Measurements from ENCODE around the gene OR3A1. TPM values are rescaled to one million over a fixed set of nuclear protein-coding genes. Genes with fewer than 3 reads are reported as not detected.
"Not testable (repeated sequence)": the region's sequence is repeated elsewhere in the genome, so short reads cannot be mapped to it uniquely, and the experiment has no call there.

Gene OR3A1
- total and polyA plus RNA-seq, 7 experiments from 2014 or later = 0.17 to 0.67 (median 0.46) TPM; not detected in 2

DNA sequence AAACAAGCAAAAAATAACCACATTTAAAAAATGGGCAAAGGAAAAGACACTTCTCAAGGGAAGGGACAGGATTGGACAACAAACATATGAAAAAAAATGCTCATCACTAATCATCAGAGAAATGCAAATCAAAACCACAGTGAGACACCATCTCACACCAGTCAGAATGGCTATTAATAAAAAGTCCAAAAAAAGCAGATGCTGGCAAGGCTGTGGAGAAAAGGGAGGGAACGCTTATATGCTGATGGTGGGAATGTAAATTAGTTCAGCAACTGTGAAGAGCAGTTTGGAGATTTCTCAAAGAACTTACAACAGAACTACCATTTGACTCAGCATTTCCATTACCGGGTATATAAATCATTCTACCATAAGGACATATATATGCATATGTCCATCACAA is 49.1 kb downstream of the OR3A1 start:
- H3K27ac ChIP-seq (ENCODE audit: low read depth, low read length); POLR2A ChIA-PET; H3K36me3 Mint-ChIP-seq; ATAC-seq; H3K4me3 ChIP-seq (ENCODE audit: low read length); H3K9me3 Mint-ChIP-seq; H3K27me3 ChIP-seq (ENCODE audit: control insufficient read depth in 2 of 2, insufficient read depth in 2 of 2, low read length in 2 of 2); DNase-seq; H3K9me3 ChIP-seq (ENCODE audit: control insufficient read depth in 2 of 3, low read length in 3 of 3); H3K36me3 ChIP-seq (ENCODE audit: control insufficient read depth in 2 of 3, insufficient read depth in 3 of 3, low read length in 3 of 3); H3K4me1 ChIP-seq (ENCODE audit: control insufficient read depth in 2 of 2, insufficient read depth in 2 of 2, low read length in 2 of 2); H3K27ac Mint-ChIP-seq; CTCF ChIA-PET; H3K4me1 Mint-ChIP-seq; H3K27me3 Mint-ChIP-seq; H3K4me3 Mint-ChIP-seq; intact Hi-C loops (cut with micrococcal nuclease): not testable (repeated sequence)

DNA sequence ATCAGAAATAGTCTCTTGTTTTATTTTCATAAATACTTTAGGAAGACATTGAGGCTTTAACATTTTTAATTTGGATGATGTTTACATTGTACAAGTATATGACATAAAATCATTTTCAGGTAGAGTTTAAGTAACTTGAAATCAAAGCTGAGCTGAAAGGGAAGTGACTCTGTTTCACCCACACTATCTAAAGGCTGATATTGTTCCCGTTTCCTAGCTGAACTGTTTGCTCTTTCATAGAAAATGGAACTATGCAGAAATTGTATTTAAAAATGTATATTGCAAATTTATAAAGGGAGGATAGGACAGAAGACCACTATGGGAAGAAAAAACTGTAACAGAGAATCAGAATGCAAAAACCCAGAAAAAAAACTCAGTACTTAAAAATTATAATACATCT is 53.3 kb downstream of the OR3A1 start:
- H3K9me3 Mint-ChIP-seq; POLR2A ChIA-PET; H3K36me3 ChIP-seq (ENCODE audit: control insufficient read depth in 2 of 3, insufficient read depth in 3 of 3, low read length in 3 of 3); CTCF ChIA-PET; H3K36me3 Mint-ChIP-seq; H3K9me3 ChIP-seq (ENCODE audit: control insufficient read depth in 2 of 3, low read length in 3 of 3); H3K4me1 Mint-ChIP-seq; H3K27me3 ChIP-seq (ENCODE audit: control insufficient read depth in 2 of 2, insufficient read depth in 2 of 2, low read length in 2 of 2); H3K4me3 ChIP-seq (ENCODE audit: low read length); DNase-seq; H3K27me3 Mint-ChIP-seq; H3K27ac ChIP-seq (ENCODE audit: low read depth, low read length); H3K4me1 ChIP-seq (ENCODE audit: control insufficient read depth in 2 of 2, insufficient read depth in 2 of 2, low read length in 2 of 2); H3K4me3 Mint-ChIP-seq; intact Hi-C loops (cut with micrococcal nuclease); H3K27ac Mint-ChIP-seq; ATAC-seq: not testable (repeated sequence)

DNA sequence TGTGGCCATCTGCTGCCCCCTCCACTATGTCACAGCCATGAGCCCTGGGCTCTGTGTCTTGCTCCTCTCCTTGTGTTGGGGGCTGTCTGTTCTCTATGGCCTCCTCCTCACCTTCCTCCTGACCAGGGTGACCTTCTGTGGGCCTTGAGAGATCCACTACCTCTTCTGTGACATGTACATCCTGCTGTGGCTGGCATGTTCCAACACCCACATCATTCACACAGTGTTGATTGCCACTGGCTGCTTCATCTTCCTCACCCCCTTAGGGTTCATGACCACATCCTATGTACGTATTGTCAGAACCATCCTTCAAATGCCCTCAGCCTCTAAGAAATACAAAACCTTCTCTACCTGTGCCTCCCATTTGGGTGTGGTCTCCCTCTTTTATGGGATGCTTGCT is 57.1 kb downstream of the OR3A1 start:
- CTCF ChIA-PET; H3K27ac Mint-ChIP-seq; H3K36me3 ChIP-seq (ENCODE audit: control insufficient read depth in 2 of 3, insufficient read depth in 3 of 3, low read length in 3 of 3); H3K27me3 ChIP-seq (ENCODE audit: control insufficient read depth in 2 of 2, insufficient read depth in 2 of 2, low read length in 2 of 2); H3K36me3 Mint-ChIP-seq; H3K4me1 ChIP-seq (ENCODE audit: control insufficient read depth in 2 of 2, insufficient read depth in 2 of 2, low read length in 2 of 2); H3K9me3 ChIP-seq (ENCODE audit: control insufficient read depth in 2 of 3, low read length in 3 of 3); intact Hi-C loops (cut with micrococcal nuclease); H3K9me3 Mint-ChIP-seq; ATAC-seq; H3K27ac ChIP-seq (ENCODE audit: low read depth, low read length); DNase-seq; H3K4me1 Mint-ChIP-seq; H3K4me3 Mint-ChIP-seq; POLR2A ChIA-PET; H3K27me3 Mint-ChIP-seq; H3K4me3 ChIP-seq (ENCODE audit: low read length): not testable (repeated sequence)

Other genes with a start within 250 kb of the OR3A1 start
- gene OR1D5, start 234.8 kb downstream of the OR3A1 start, total RNA-seq = not detected
- gene OR1D5, start 234.8 kb downstream of the OR3A1 start, polyA plus RNA-seq = not detected
- gene OR1D2, start 193.9 kb downstream of the OR3A1 start, total RNA-seq = not detected
- not detected for gene OR1D2, start 193.9 kb downstream of the OR3A1 start, polyA plus RNA-seq
- gene OR1G1, start 170.8 kb downstream of the OR3A1 start, total RNA-seq = not detected
- gene OR1G1, start 170.8 kb downstream of the OR3A1 start, polyA plus RNA-seq = not detected
- gene OR1A2, start 100.8 kb downstream of the OR3A1 start, total RNA-seq = not detected
- gene OR1A2, start 100.8 kb downstream of the OR3A1 start, polyA plus RNA-seq = not detected
- not detected for gene OR1A1, start 90.7 kb downstream of the OR3A1 start, total RNA-seq
- not detected for gene OR1A1, start 90.7 kb downstream of the OR3A1 start, polyA plus RNA-seq
- gene OR3A2, start 87.9 kb upstream of the OR3A1 start, total RNA-seq = 1 to 10 TPM in 3 of 5 experiments, under 1 TPM in 2; 0.53 to 2.1 (median 1.2) TPM
- under 1 TPM; 0.94 to 0.96 TPM for gene OR3A2, start 87.9 kb upstream of the OR3A1 start, polyA plus RNA-seq
- gene OR1E1, start 100.0 kb upstream of the OR3A1 start, total RNA-seq = not detected
- gene OR1E1, start 100.0 kb upstream of the OR3A1 start, polyA plus RNA-seq = not detected
- not detected for gene OR3A3, start 113.0 kb upstream of the OR3A1 start, total RNA-seq
- gene OR3A3, start 113.0 kb upstream of the OR3A1 start, polyA plus RNA-seq = not detected
- not detected for gene OR1E2, start 135.5 kb upstream of the OR3A1 start, total RNA-seq
- gene OR1E2, start 135.5 kb upstream of the OR3A1 start, polyA plus RNA-seq = not detected
- under 1 TPM in 1 of 5 experiments, not detected in 4; 0.19 TPM for gene SPATA22, start 173.5 kb upstream of the OR3A1 start, total RNA-seq
- gene SPATA22, start 173.5 kb upstream of the OR3A1 start, polyA plus RNA-seq = not detected
- not detected for gene ASPA, start 177.6 kb upstream of the OR3A1 start, total RNA-seq
- gene ASPA, start 177.6 kb upstream of the OR3A1 start, polyA plus RNA-seq = not detected